Skin epidermis (tissue), 12 donors: ENCODE results near the gene SF3A1.

Experiments used
- H3K27ac ChIP-seq, 21 experiments: fragments of 200-600 bp; sonication (generic) in 11 of 21; one replicate each; pipeline ENCODE4 v1.5.0; 2020; ENCODE audit warnings: mild to moderate bottlenecking in 3 of 21, inconsistent platforms in 2 of 21, moderate library complexity in 2 of 21
- H3K4me3 ChIP-seq, 7 experiments: fragments of 200-600 bp; sonication (generic) in 2 of 7; one replicate each; pipeline ENCODE4 v1.5.0; 2020; ENCODE audit warnings: inconsistent platforms in 2 of 7, mild to moderate bottlenecking in 2 of 7, moderate library complexity in 1 of 7

SF3A1 gene

DNA sequence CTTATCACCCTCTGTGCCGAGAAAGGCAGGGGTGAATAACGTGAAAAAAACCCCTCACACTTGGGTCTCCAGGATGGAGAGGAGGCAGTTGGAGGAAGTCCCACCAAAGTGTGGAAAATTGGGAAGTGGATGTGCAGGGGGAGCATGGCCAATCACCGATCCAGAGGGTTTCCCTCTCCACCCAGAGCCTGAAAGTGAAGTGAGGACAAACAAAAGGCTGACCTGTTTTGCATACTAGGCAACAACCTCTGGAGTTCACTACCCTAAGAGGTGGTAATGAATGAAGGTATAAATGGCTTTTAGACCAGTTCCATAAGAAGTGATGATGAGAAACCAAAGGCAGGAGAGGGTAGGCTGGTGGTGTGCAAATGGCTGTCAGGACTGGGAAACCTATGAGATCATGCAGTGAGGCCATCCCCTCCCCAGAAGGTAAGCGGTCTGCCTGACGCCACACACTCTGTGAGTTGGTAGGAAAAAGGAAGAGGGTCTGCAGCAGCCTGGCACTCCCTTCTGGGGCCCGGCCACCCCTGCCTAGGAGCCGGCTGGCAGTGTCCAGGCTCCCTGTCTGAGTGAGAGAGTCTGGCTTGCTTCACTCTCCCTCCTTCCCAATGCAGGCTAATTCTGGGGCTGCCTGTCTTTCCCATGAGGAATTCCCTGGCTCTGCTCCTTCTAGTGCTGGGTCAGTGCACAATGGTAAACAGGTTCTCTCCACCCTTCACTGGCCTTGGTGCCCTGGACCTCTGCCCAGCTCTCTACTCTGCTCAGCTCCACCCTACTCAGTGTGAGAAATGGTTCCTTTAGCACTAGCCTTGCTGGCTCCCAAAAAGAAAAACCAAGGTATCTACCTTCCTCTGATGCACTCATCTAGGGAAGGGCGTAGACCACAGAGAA is 45.6 kb downstream of the SF3A1 start:
- Histone ChIP-seq H3K4me3 (no peak overlapping the region), H3K27ac (peak overlapping the region in 20 of 21 experiments; percentile 59 to 97 (median 84))

DNA sequence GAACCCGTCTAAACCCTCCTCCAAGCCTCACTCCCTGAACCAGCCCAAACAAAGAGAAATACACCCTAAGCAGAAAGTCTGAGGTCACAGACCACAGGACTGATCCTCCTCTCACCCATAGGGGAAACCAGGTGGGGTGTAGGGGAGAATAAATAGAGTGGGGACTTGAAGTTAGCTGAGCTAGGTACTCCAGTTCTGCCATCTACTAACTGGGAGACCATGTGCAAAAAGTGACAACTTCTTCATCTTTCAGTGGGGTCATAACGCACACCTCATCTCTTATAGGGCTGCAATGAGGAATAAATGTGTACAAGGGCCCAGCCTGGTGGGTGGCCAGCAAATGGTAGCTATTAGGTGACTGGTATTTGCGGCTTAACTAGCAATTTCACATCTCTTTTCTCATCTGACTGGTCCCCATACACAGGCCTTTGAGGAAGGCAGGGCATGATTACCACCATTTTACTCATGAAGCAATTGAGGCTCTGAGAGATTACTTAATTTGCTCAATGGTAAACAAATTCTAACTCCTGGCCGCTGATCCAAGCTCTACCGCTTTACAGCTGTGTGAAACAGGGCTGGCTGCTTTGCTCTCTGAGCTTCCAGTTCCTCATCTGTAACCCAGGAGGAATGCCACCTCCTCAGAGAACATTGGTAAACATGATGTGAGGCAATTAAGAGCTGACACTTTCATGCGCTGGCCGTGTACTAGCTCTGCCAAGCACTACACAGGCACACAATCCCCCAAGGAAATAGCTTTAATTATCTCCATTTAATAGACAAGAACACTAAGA is 46.5 kb downstream of the SF3A1 start:
- Histone ChIP-seq H3K4me3 (no peak overlapping the region), H3K27ac (peak overlapping the region in 20 of 21 experiments; percentile 60 to 97 (median 84))

DNA sequence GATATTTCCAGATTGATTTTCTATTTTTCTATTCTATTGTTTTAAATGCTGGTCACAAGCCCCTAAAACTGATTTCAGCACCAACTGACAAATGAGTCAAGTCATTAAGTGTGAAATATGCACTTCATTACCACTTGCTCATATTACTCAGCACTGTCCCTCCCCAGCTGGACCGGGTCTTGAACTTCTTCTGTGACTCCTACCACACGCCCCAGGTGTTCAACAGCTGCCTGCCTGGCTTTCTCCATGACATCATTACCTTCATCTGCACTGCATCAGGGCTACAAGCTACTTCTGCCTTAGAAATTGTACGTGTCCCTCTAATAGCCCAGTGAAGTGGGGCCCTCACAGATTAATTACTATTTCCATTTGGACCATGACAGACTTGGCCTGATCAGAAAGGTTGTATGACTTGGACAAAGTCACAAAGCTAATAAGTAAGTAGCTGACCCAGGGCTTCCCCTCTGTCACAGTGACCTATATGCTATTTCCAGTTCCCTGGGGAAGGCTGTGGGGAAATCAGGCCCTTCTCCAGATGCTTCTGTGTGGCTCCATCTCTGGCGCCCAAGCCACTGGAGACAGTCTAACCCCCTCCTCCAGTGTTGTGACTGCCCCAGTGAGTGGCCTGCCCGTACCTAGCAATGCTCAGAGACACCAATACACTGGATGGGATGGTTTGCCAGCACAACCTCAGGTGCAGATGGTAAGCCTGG is 48.0 kb downstream of the SF3A1 start:
- Histone ChIP-seq H3K27ac (peak overlapping the region in 20 of 21 experiments; percentile 60 to 97 (median 86)), H3K4me3 (no peak overlapping the region)

DNA sequence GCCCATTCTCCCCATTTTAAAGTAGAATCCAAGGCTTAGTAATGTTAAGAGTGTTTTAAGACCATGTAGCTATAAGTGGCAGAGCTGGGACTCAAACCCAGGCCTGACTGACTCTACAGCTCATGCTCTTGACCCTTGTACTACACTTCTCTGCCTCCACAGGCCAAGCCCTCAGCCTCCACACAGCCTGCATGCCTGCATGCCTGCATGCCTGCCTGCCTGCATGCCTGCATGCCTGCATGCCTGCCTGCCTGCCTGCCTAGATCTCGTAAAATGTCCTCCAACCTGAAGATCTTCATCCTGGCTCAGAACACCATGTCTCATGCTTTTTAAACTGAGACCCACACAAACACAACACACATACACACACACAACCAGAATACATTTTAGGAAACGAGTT is 48.6 kb downstream of the SF3A1 start:
- Histone ChIP-seq H3K4me3 (no peak overlapping the region), H3K27ac (peak overlapping the region in 20 of 21 experiments; percentile 28 to 97 (median 86))

DNA sequence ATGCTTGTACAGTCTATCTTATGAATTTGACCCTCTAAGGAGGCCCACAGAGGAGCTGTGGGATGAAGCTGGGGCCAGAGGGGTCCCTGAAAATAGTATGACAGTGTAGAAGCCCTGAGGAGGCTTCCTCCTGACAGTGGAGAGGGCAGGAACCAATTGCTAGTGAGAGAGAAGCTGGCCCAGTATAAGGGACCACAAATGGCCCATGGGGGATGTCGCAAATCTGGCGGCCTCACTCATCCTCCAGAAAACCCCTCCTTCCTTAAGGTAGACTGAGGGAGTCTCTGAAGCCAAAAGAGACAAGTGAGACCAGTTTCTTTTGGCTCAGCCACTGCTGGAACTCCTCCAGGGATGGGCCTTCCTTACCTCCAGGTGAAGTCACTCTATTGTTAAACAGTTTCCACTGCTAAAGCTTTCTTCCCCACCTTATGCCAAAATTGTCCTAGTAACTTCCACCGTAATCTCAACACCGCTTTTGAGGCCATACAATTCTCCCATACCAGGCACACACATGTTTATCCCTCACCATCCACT is 49.6 kb downstream of the SF3A1 start:
- Histone ChIP-seq H3K27ac (peak overlapping the region; percentile 23 to 97 (median 86)), H3K4me3 (no peak overlapping the region)

DNA sequence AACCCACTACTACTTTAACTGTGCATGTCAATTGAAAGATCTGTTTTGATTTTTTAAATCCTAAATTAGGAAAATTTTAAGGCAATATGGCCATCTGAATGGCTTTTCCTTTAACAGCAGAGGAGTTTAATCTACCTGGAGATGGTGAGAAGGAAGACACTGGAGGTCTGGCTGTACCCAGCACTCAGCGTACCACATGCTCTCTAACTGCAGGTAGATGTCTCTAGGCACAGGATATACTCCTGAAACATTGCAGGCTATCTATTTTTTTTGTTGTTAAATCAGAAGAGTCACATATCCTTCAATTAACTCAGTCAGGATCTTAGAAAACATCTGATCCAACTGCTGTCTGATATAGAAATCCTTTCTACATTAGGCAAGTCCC is 50.1 kb downstream of the SF3A1 start:
- no peak overlapping the region for H3K4me3 ChIP-seq
- H3K27ac ChIP-seq, result peak overlapping the region; percentile 23 to 97 (median 86)

DNA sequence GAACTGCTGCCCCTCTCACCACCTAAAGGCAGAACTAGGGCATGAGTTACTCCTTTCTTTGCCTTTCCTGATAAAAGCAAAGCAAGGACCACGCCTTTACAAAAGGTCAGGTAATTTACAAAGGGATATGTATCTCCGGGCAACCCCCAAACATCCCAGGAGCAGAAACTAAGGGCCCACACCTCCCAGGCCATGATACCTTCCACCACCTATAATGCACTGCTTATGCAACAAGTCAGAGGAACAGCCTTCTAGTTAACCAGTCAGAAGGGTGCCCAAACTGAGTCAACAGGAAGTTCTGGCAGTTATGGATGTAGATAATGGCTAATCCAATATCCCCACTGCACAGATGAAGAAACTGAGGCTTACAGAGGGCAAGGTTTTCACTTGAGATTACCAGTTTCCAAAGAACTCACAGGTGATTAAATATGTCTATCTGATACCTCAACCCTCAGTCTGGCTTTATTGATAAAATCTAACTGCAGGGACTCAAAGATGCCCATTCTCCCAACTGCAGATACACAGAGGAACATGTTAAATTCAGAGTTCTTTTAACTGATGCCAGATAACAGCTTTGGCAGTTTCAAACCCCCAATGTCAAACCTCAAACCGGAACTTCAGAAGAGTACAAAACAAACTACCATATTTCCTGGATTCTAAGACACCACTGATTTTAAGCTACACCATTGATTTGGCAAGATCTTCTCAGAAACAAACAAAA is 50.6 kb downstream of the SF3A1 start:
- H3K27ac ChIP-seq, result peak overlapping the region; percentile 40 to 97 (median 86)
- H3K4me3 ChIP-seq, result no peak overlapping the region

DNA sequence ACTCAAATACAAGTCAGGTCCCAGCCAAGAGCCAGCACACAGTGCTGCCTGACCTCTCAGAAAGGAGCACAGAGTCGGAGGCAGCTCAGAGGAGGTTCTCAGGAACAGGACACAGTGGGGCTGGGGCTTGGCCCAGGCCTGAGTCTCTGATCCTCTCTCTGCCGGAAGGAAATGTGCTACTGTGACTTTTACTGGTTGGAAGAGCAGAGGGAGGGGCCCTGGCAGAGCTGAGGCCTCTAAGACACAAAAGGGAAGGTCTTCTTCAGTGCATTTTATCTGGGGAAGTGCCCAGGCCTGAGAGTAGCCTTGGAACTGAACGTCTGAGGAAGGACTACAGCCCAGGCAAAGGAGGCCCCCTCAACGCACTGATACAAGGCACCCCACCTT is 51.2 kb downstream of the SF3A1 start:
- no peak overlapping the region for H3K4me3 ChIP-seq
- peak overlapping the region; percentile 40 to 97 (median 86) for H3K27ac ChIP-seq

DNA sequence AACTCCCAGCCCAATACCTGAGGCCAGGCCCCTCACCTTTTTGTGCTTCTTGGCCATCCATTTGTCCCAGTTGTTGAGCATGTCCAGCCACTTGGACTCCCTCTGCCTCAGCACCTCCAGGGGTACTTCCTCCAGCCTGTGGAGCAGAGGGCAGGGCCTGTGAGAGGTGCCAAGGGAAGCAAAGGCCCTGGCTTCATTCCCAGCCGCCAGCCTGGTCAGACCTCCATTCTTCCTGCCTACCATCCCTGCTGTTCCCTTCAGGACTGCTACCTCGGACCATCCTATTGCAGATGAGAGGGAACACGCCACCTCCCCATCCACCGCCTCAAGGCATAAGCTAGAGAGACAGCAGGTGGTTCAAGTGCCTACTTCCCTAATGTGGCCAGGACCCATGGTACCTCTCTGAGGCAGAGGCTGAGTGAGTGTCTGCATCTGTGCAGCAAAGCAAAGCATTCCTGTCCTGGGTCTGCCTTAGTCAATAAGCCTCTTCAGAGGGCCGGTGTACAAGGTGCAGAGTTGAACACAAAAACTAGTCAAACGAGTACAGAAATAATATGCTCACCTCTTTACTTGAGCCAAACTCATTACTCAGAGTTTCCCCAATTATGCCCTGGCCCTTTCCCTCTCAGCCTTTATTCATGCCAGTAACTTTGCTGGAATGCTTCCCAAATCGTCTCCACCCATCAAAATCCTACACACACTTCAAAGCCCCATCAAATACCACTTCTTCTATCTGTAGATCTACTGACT is 52.0 kb downstream of the SF3A1 start:
- H3K27ac ChIP-seq, result peak overlapping the region in 20 of 21 experiments; percentile 70 to 97 (median 86)
- H3K4me3 ChIP-seq, result no peak overlapping the region

DNA sequence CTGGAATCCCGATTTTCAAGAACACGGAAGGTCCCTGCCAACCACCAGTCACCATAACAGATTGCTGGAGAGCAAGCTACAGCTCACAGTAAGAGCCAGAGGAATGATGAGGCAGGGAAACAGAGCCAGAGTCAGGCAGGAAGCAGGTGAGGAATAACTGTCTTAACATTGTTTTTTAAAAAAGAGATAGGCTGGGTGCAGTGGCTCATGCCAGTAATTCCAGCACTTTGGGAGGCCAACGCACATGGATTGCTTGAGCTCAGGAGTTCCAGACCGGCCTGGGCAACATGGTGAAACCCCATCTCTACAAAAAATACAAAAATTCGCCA is 53.9 kb downstream of the SF3A1 start:
- H3K4me3 ChIP-seq, result no peak overlapping the region
- H3K27ac ChIP-seq, result peak overlapping the region in 20 of 21 experiments; percentile 42 to 97 (median 86)

DNA sequence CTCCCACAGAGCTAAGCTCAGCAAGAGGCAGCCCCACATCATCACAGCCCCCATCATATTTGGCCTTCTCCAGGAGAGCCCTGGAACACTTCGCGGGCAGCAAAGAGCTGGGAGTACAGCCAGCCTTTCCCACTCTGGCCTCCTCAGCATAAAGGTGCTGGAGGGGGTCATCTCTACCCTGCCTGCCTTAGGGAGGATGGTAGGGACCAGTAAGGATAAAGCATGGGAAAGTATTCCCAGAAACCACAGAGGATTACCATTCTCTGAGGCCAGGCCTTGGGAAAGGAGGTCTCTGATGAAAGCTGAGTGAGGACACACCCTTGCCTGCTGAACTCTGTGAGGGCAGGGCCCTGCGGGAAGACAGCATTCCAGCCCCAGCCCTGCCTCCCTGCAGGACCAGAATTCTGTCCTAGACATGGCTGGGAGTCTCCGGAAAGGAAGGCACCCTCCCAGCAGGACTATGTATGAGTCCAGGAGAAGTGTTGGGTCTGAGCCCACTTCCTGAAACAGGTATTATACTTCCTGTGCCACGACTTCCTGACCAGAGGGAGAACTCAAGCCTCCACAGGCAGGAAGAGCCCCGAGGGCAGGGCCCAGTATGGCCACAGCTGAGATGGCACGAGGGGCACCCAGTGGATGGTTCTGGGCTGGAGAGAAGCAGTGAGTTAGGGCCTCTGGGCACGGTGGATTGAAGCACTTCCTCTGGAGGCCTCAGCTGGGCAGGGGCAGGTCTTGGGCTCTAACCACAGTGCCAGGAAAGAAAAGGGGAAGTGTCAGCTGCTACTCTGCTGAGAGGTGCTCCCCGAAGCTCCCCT is 54.5 kb downstream of the SF3A1 start:
- H3K27ac ChIP-seq, result peak overlapping the region in 20 of 21 experiments; percentile 42 to 97 (median 86)

DNA sequence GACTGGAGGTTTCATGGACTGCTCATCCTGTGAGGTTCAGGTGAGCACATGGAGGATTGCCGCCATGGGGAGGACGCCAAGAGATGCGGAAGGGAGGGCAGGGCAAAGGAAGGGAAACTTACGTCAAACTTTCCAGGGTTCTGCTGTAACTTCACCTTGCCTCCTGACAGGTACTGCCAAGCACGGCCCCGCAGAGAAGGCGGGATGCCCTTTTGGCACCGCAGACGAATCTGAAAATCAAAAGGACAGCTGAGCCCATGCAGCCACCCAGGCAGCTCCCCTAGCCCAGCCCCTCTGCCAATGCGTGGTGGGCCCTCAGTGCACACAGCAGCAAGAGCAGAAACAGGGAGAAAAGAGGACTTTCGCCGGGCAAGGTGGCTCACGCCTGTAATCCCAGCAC is 57.4 kb downstream of the SF3A1 start:
- Histone ChIP-seq H3K4me3 (no peak overlapping the region), H3K27ac (peak overlapping the region in 9 of 21 experiments; percentile 15 to 71 (median 49))

More for the DNA sequence above, 54.5 kb downstream of the SF3A1 start:
- H3K4me3 ChIP-seq, result no peak overlapping the region

DNA sequence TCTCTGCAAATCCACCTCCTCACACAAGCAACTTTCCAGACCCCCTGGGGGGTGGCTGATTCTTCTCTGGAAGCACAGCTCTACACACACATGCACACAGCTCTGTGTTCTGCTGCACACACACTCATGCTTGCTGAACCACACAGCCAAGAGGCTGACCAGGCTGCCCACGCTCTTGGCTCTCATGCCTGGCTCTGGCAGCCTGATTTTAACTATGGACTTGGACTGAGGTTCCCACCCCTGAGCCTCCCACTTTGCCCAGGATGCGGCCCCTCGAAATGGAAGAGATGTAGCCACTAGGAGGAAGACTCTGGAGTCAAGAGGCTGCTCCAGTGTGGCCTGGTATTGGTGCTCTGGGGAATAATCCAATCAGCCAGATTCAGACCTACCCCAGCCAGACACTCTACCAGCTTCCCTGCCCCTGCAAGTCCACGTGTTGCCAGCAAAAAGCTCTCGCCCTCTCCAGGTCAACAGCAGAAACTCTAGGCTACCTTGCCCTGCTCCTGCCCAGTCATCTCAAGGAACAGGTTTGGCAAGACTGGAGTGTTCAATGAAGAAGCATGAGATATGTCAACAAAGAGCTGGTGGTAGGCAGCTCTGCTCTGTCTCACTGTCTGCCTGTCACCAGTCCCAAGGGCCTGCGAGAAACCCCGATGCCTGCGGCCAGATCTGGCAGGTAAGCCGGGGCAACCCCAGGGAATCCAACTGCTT is 58.5 kb downstream of the SF3A1 start:
- Histone ChIP-seq H3K4me3 (no peak overlapping the region), H3K27ac (peak overlapping the region in 10 of 21 experiments; percentile 23 to 71 (median 52))

DNA sequence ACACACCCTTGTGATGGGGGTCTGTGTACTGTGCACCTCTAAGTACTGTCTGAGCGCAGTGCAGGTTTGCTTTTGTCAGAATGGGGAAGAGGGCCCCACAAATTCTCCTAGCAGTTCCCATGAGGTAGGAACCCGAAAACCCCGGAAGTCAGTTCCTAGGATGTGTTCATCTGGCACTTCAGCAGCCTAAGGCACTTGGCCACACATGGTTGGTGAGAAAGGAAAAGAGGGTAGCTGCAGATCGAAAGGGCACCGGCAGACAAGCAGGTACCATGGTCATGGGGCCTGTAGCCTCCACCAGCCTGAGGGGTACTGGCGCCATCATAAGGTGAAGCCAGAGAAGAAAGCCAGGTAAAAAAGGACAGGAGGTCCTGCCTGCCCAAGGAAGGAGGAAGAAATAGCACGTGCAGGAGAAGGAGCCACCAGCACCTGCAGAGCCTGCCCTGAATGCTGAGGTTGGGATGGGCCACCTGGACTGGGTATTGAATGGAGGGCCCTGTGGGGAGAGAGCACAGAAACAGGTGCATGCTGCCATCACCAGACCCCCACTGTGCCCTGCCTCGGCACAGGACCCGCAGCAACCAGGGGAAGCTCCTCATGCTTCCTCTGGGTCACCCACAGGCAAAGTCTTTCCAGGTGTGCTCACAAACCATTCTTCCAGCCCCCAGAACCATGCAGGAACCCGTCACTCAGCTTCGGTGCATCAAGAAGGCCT is 59.3 kb downstream of the SF3A1 start:
- Histone ChIP-seq H3K4me3 (no peak overlapping the region), H3K27ac (peak overlapping the region in 7 of 21 experiments; percentile 6 to 56 (median 35))

DNA sequence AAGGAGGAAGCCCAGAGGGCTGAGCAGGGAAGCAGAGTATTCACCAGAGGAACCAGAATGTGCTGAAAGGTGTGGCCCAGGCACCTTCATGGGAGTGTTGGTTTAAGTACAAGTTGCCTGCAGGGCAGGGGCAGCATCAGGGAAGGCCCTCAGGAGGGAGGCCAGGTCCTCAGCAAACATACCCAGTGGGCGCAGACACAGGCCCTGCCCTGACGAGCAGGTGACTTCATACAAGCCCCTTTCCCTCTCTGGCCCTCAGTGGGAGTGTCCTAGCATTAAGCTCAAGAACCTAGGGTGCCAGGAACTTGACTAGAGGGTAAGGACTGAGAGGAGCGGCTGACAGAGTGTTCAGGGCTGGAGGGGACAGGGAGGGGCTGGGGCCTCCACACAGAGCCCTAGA is 59.9 kb downstream of the SF3A1 start:
- Histone ChIP-seq H3K27ac (peak overlapping the region in 6 of 21 experiments; percentile 6 to 52 (median 34)), H3K4me3 (no peak overlapping the region)

DNA sequence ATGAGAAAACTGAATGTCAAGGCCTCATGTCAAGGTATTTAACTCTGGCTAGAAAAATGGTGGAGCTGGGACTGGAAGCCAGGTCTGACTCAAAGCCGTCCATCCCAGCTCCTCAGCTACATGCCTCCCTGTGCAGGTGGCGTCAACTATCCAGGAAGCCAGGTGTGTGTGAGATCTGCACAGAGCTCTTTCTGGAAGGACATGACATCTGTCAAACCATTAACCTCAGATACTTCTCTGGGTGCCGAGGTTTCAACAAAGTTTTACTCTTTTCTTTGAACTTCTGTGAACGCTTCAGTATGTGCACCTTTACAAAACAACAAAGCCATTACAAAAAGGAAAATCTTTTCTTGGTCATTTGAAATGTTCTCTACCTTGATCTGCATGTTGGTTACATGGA is 60.4 kb downstream of the SF3A1 start:
- H3K4me3 ChIP-seq, result no peak overlapping the region
- H3K27ac ChIP-seq, result peak overlapping the region in 3 of 21 experiments; percentile 17 to 56 (median 34)
